ENCODE data around the gene P4HA1. TPM values are rescaled to one million over a fixed set of nuclear protein-coding genes. Genes with fewer than 3 reads are reported as not detected.

Gene P4HA1
- total RNA-seq (16.7 TPM), polyA plus RNA-seq (10 to 100 TPM; 17.9 to 27.2 (median 19.7) TPM)

GRCh38 chr10:73096449-73097304, at the start of gene P4HA1:
P4HA1 (minus strand) TSS chr10:73096866; CDS start chr10:73074883, 21,983 bp downstream.
- peaks cover 24 to 44% (median 35%) of the 10 kb centered on the region in 4 donors for H3K4me1 Mint-ChIP-seq
- H3K4me3 ChIP-seq (ENCODE audit: low read depth, low read length) = peak within 1 kb of the TSS; percentile 84
- H3K27me3 Mint-ChIP-seq = no peaks in the 10 kb centered on the region

GRCh38 chr10:73141603-73142002, 44.9 kb upstream of the P4HA1 start:
- no peak for DNase-seq
- no peak overlapping the region for H3K27ac Mint-ChIP-seq
- Histone ChIP-seq H3K36me3 (ENCODE audit: control insufficient read depth, insufficient read depth, low read length) (peaks cover 75% of the 10 kb centered on the region), H3K27me3 (ENCODE audit: control insufficient read depth, insufficient read depth, low read length) (no peaks in the 10 kb centered on the region), H3K4me1 (ENCODE audit: control insufficient read depth, insufficient read depth, low read length, poor library complexity, severe bottlenecking) (no peaks in the 10 kb centered on the region), H3K27ac (ENCODE audit: insufficient read depth, low read length, poor library complexity, severe bottlenecking) (no peak overlapping the region), H3K9me3 (ENCODE audit: control insufficient read depth in 2 of 2, low read length in 2 of 2) (no peaks in the 10 kb centered on the region), H3K4me3 (ENCODE audit: low read depth, low read length) (no peak overlapping the region)
- peaks cover 0 to 8% (median 2%) of the 10 kb centered on the region in 4 donors for H3K4me1 Mint-ChIP-seq
- H3K36me3 Mint-ChIP-seq = peaks cover 34% of the 10 kb centered on the region
- ATAC-seq (ENCODE audit: low read depth in 2 of 2) = no peak
- H3K27me3 Mint-ChIP-seq = no peaks in the 10 kb centered on the region
- H3K4me3 Mint-ChIP-seq = no peak overlapping the region
- no peaks in the 10 kb centered on the region for H3K9me3 Mint-ChIP-seq

More at GRCh38 chr10:73096449-73097304, at the start of gene P4HA1:
- DNase-seq (peak; percentile 94 to 98 (median 98)), ATAC-seq (ENCODE audit: low read depth in 2 of 2) (peak; percentile 89)
- H3K4me3 Mint-ChIP-seq = peak within 1 kb of the TSS; percentile 90 to 99 (median 95)
- H3K9me3 Mint-ChIP-seq = no peaks in the 10 kb centered on the region
- Histone ChIP-seq H3K4me1 (ENCODE audit: control insufficient read depth, insufficient read depth, low read length, poor library complexity, severe bottlenecking) (peaks cover 22% of the 10 kb centered on the region), H3K27ac (ENCODE audit: insufficient read depth, low read length, poor library complexity, severe bottlenecking) (peak within 1 kb of the TSS; percentile 95), H3K27me3 (ENCODE audit: control insufficient read depth, insufficient read depth, low read length) (no peaks in the 10 kb centered on the region), H3K9me3 (ENCODE audit: control insufficient read depth in 2 of 2, low read length in 2 of 2) (no peaks in the 10 kb centered on the region), H3K36me3 (ENCODE audit: control insufficient read depth, insufficient read depth, low read length) (peaks cover 2% of the 10 kb centered on the region)
- peak within 1 kb of the TSS; percentile 89 to 97 (median 97) for H3K27ac Mint-ChIP-seq
- H3K36me3 Mint-ChIP-seq = peaks cover 3% of the 10 kb centered on the region

- DNase-seq (no peak), ATAC-seq (ENCODE audit: low read depth in 2 of 2) (no peak)
- H3K27ac ChIP-seq (ENCODE audit: insufficient read depth, low read length, poor library complexity, severe bottlenecking) = no peak overlapping the region
- peaks cover 77% of the 10 kb centered on the region for H3K36me3 ChIP-seq (ENCODE audit: control insufficient read depth, insufficient read depth, low read length)
- H3K27me3 Mint-ChIP-seq = no peaks in the 10 kb centered on the region
- H3K4me3 Mint-ChIP-seq = no peak overlapping the region
- H3K9me3 Mint-ChIP-seq = no peaks in the 10 kb centered on the region
- peaks cover 0 to 8% (median 3%) of the 10 kb centered on the region in 4 donors for H3K4me1 Mint-ChIP-seq
- H3K36me3 Mint-ChIP-seq = peaks cover 47% of the 10 kb centered on the region
- H3K9me3 ChIP-seq (ENCODE audit: control insufficient read depth in 2 of 2, low read length in 2 of 2) = no peaks in the 10 kb centered on the region
- H3K27ac Mint-ChIP-seq = peak overlapping the region in 1 of 3 donors; percentile 67
- no peak overlapping the region for H3K4me3 ChIP-seq (ENCODE audit: low read depth, low read length)
- H3K27me3 ChIP-seq (ENCODE audit: control insufficient read depth, insufficient read depth, low read length) = no peaks in the 10 kb centered on the region
- H3K4me1 ChIP-seq (ENCODE audit: control insufficient read depth, insufficient read depth, low read length, poor library complexity, severe bottlenecking) = no peaks in the 10 kb centered on the region
Measured at GRCh38 chr10:73139251-73139650, 42.6 kb upstream of the P4HA1 start.

DNA sequence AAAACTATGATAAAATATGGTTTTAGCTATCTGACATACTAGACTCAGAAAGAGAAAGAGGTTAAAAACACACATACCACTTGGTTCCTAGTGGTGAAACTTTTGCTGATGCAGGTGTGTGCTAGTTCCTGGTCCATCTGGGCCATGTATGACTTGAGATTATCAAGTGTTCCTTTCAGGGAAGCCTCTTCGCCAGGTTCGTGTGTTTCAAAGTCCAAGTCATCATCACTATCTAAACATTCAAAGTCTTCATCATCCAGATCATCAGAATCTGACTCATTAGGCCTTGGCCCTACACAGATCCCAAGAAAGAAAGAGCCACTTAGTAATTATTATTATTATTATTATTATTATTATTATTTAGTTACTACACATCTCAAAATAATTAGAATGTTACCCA, 40.0 kb upstream of the P4HA1 start:
- no peaks in the 10 kb centered on the region for H3K9me3 ChIP-seq (ENCODE audit: control insufficient read depth in 2 of 2, low read length in 2 of 2)
- Mint-ChIP-seq H3K4me1 (peaks cover 0 to 6% (median 2%) of the 10 kb centered on the region in 4 donors), H3K36me3 (peaks cover 55% of the 10 kb centered on the region), H3K27me3 (no peaks in the 10 kb centered on the region), H3K27ac (no peak overlapping the region), H3K9me3 (no peaks in the 10 kb centered on the region), H3K4me3 (no peak overlapping the region)
- no peak overlapping the region for H3K4me3 ChIP-seq (ENCODE audit: low read depth, low read length)
- H3K27ac ChIP-seq (ENCODE audit: insufficient read depth, low read length, poor library complexity, severe bottlenecking) = no peak overlapping the region
- H3K36me3 ChIP-seq (ENCODE audit: control insufficient read depth, insufficient read depth, low read length) = peaks cover 82% of the 10 kb centered on the region
- DNase-seq = no peak
- H3K4me1 ChIP-seq (ENCODE audit: control insufficient read depth, insufficient read depth, low read length, poor library complexity, severe bottlenecking) = no peaks in the 10 kb centered on the region
- no peak for ATAC-seq (ENCODE audit: low read depth in 2 of 2)
- H3K27me3 ChIP-seq (ENCODE audit: control insufficient read depth, insufficient read depth, low read length) = no peaks in the 10 kb centered on the region

DNA sequence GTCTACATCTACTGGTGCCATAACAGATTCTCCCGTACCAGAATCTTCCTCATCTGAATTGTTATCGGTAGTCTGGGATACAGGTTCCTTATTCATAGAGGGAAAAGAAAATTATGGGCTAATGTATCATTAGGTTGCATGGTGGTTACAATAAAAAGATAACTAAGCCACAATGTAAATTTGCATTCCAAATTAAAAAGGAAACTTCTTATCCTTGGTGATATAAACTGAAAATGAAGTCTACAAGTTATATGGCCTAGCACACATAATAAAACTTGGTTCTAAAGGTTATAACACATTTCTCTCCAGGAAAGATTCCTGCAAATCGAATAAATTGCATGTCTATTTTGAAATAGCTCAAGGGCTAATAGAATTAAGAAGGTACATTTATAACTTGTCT, 38.1 kb upstream of the P4HA1 start:
- no peaks in the 10 kb centered on the region for H3K27me3 Mint-ChIP-seq
- H3K27ac ChIP-seq (ENCODE audit: insufficient read depth, low read length, poor library complexity, severe bottlenecking) = no peak overlapping the region
- no peak overlapping the region for H3K4me3 Mint-ChIP-seq
- ATAC-seq (ENCODE audit: low read depth in 2 of 2) (no peak), DNase-seq (no peak)
- H3K27ac Mint-ChIP-seq = no peak overlapping the region
- H3K4me3 ChIP-seq (ENCODE audit: low read depth, low read length) = no peak overlapping the region
- H3K9me3 Mint-ChIP-seq = no peaks in the 10 kb centered on the region
- peaks cover 85% of the 10 kb centered on the region for H3K36me3 ChIP-seq (ENCODE audit: control insufficient read depth, insufficient read depth, low read length)
- H3K36me3 Mint-ChIP-seq = peaks cover 60% of the 10 kb centered on the region
- H3K4me1 Mint-ChIP-seq = peaks cover 0 to 10% (median 0%) of the 10 kb centered on the region in 4 donors
- no peaks in the 10 kb centered on the region for H3K27me3 ChIP-seq (ENCODE audit: control insufficient read depth, insufficient read depth, low read length)
- H3K9me3 ChIP-seq (ENCODE audit: control insufficient read depth in 2 of 2, low read length in 2 of 2) = no peaks in the 10 kb centered on the region
- H3K4me1 ChIP-seq (ENCODE audit: control insufficient read depth, insufficient read depth, low read length, poor library complexity, severe bottlenecking) = no peaks in the 10 kb centered on the region

GRCh38 chr10:73131913-73132686, 35.4 kb upstream of the P4HA1 start:
- H3K27me3 Mint-ChIP-seq = no peaks in the 10 kb centered on the region
- ATAC-seq (ENCODE audit: low read depth in 2 of 2) (no peak), DNase-seq (no peak)
- Histone ChIP-seq H3K27ac (ENCODE audit: insufficient read depth, low read length, poor library complexity, severe bottlenecking) (no peak overlapping the region), H3K9me3 (ENCODE audit: control insufficient read depth in 2 of 2, low read length in 2 of 2) (no peaks in the 10 kb centered on the region), H3K4me1 (ENCODE audit: control insufficient read depth, insufficient read depth, low read length, poor library complexity, severe bottlenecking) (no peaks in the 10 kb centered on the region), H3K27me3 (ENCODE audit: control insufficient read depth, insufficient read depth, low read length) (no peaks in the 10 kb centered on the region), H3K36me3 (ENCODE audit: control insufficient read depth, insufficient read depth, low read length) (peaks cover 70% of the 10 kb centered on the region), H3K4me3 (ENCODE audit: low read depth, low read length) (no peak overlapping the region)
- H3K4me3 Mint-ChIP-seq = no peak overlapping the region
- H3K4me1 Mint-ChIP-seq = peaks cover 0 to 7% (median 0%) of the 10 kb centered on the region in 4 donors
- H3K27ac Mint-ChIP-seq = peak overlapping the region in 1 of 3 donors; percentile 31
- peaks cover 51% of the 10 kb centered on the region for H3K36me3 Mint-ChIP-seq
- peaks cover 0 to 1% (median 0%) of the 10 kb centered on the region in 7 donors for H3K9me3 Mint-ChIP-seq

DNA sequence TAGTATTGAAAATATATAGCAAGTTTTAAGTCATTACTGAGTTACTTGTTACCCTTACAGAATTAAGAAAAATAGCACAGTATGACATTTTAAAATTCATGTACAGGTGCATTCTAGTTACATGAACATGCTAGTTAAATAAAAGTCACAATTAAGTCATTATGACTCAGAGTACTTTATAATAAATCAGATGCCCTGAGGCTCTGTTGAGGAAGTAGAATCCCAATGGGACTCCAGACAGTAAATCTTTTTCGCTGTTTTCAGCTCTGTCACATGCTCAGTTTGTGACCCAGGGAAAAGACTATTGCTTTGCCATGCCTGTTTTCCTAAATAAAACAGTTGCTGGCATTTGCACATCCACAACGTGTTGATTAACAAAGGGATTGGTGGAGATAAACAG, 34.6 kb upstream of the P4HA1 start:
- Histone ChIP-seq H3K27me3 (ENCODE audit: control insufficient read depth, insufficient read depth, low read length) (no peaks in the 10 kb centered on the region), H3K36me3 (ENCODE audit: control insufficient read depth, insufficient read depth, low read length) (peaks cover 68% of the 10 kb centered on the region), H3K4me1 (ENCODE audit: control insufficient read depth, insufficient read depth, low read length, poor library complexity, severe bottlenecking) (no peaks in the 10 kb centered on the region), H3K9me3 (ENCODE audit: control insufficient read depth in 2 of 2, low read length in 2 of 2) (no peaks in the 10 kb centered on the region), H3K27ac (ENCODE audit: insufficient read depth, low read length, poor library complexity, severe bottlenecking) (no peak overlapping the region), H3K4me3 (ENCODE audit: low read depth, low read length) (no peak overlapping the region)
- peak overlapping the region in 1 of 3 donors; percentile 31 for H3K27ac Mint-ChIP-seq
- peaks cover 48% of the 10 kb centered on the region for H3K36me3 Mint-ChIP-seq
- no peak for ATAC-seq (ENCODE audit: low read depth in 2 of 2)
- no peak overlapping the region for H3K4me3 Mint-ChIP-seq
- H3K27me3 Mint-ChIP-seq = no peaks in the 10 kb centered on the region
- H3K9me3 Mint-ChIP-seq = peaks cover 0 to 1% (median 0%) of the 10 kb centered on the region in 7 donors
- peaks cover 0 to 4% (median 0%) of the 10 kb centered on the region in 4 donors for H3K4me1 Mint-ChIP-seq
- no peak for DNase-seq

All from CD4-positive, CD25-positive, alpha-beta regulatory T cell (primary cell).